Astrocyte (in vitro differentiated cells and primary cell): Measurements from ENCODE around the gene GALNT7. TPM values are rescaled to one million over a fixed set of nuclear protein-coding genes. Genes with fewer than 3 reads are reported as not detected.
"Not testable (repeated sequence)": the region's sequence is repeated elsewhere in the genome, so short reads cannot be mapped to it uniquely, and the experiment has no call there.

Source experiments
- DNase-seq: peaks from one replicate; pipeline ENCODE4 v3.0.0-alpha.2; 2010; ENCODE audit warnings: low read depth
- FAIRE-seq: peaks from 2 replicates; lab custom pipeline; 2011; peaks lifted over from hg19 to GRCh38; lab: Jason Lieb, UNC
- H2AFZ ChIP-seq: 2 replicates; pipeline ENCODE4 v1.6.0; 2012; ENCODE audit warnings: low read depth, low read length, inconsistent platforms
- H3K27ac ChIP-seq: 2 replicates; pipeline ENCODE4 v1.5.1; 2011; ENCODE audit warnings: low read depth, low read length, inconsistent platforms
- H3K27me3 ChIP-seq: 2 replicates; pipeline ENCODE4 v1.6.0; 2011; ENCODE audit warnings: low read length, inconsistent platforms; ENCODE audit not compliant: insufficient read depth
- H3K36me3 ChIP-seq: 2 replicates; pipeline ENCODE4 v1.5.1; 2011; ENCODE audit warnings: low read length, inconsistent platforms; ENCODE audit not compliant: insufficient read depth
- H3K4me1 ChIP-seq: 2 replicates; pipeline ENCODE4 v1.5.1; 2011; ENCODE audit warnings: low read length, inconsistent platforms; ENCODE audit not compliant: insufficient read depth
- H3K4me2 ChIP-seq: 2 replicates; pipeline ENCODE4 v1.6.0; 2012; ENCODE audit warnings: low read length, inconsistent platforms
- H3K4me3 ChIP-seq: 2 replicates; pipeline ENCODE4 v1.5.1; 2011; ENCODE audit warnings: low read depth, mild to moderate bottlenecking, low read length, inconsistent platforms; ENCODE audit not compliant: insufficient read depth
- H3K79me2 ChIP-seq: 2 replicates; pipeline ENCODE4 v1.6.0; 2012; ENCODE audit warnings: mild to moderate bottlenecking, low read length, inconsistent platforms; ENCODE audit not compliant: insufficient read depth
- H3K9ac ChIP-seq: 2 replicates; pipeline ENCODE4 v1.6.0; 2012; ENCODE audit warnings: mild to moderate bottlenecking, low read length, inconsistent platforms
- H3K9me3 ChIP-seq: 2 replicates; pipeline ENCODE4 v1.5.1; 2012; ENCODE audit warnings: low read depth, mild to moderate bottlenecking, low read length, inconsistent platforms; ENCODE audit not compliant: insufficient read depth
- H4K20me1 ChIP-seq: 2 replicates; pipeline ENCODE4 v1.6.0; 2012; ENCODE audit warnings: low read length, inconsistent platforms; ENCODE audit not compliant: insufficient read depth
- H3K27ac Mint-ChIP-seq: one replicate; pipeline ENCODE4 v1.8.0; 2021; ENCODE audit warnings: mild to moderate bottlenecking, mixed read lengths; ENCODE audit not compliant: unreplicated experiment
- H3K27me3 Mint-ChIP-seq: one replicate; pipeline ENCODE4 v1.8.0; 2021; ENCODE audit warnings: low read depth, mixed read lengths; ENCODE audit not compliant: unreplicated experiment
- H3K36me3 Mint-ChIP-seq: one replicate; pipeline ENCODE4 v1.8.0; 2021; ENCODE audit warnings: low read depth, mixed read lengths; ENCODE audit not compliant: unreplicated experiment
- H3K4me1 Mint-ChIP-seq: one replicate; pipeline ENCODE4 v1.8.0; 2021; ENCODE audit warnings: low read depth, mixed read lengths; ENCODE audit not compliant: unreplicated experiment
- H3K4me3 Mint-ChIP-seq: one replicate; pipeline ENCODE4 v1.8.0; 2021; ENCODE audit warnings: mild to moderate bottlenecking, moderate library complexity, mixed read lengths; ENCODE audit not compliant: unreplicated experiment
- H3K9me3 Mint-ChIP-seq: one replicate; pipeline ENCODE4 v1.8.0; 2021; ENCODE audit warnings: mild to moderate bottlenecking, mixed read lengths; ENCODE audit not compliant: unreplicated experiment
- CTCF ChIP-seq: IDR thresholded peaks from 2 replicates; pipeline ENCODE4 v1.5.1; 2011; ENCODE audit warnings: low read depth, mild to moderate bottlenecking, inconsistent platforms, low read length, moderate library complexity; ENCODE audit not compliant: insufficient read depth
- EZH2 ChIP-seq: IDR thresholded peaks from 2 replicates; pipeline ENCODE4 v1.6.1; 2012; ENCODE audit warnings: mild to moderate bottlenecking, low read length, inconsistent platforms; ENCODE audit not compliant: insufficient read depth
- total RNA-seq: library from RNA; stranded (reverse); gene quantifications from 2 replicates; pipeline ENCODE4 v1.2.1, GENCODE V29; 2021

Gene GALNT7
- total RNA-seq, 1 donor from 2014 or later: 97.6 TPM

- TF ChIP-seq CTCF (no peak), EZH2 (no peak)
- Histone ChIP-seq H3K9ac (peak overlapping the region; percentile 50), H3K27ac (peak overlapping the region; percentile 60), H2AFZ (no peak overlapping the region), H3K27me3 (no peaks in the 10 kb centered on the region), H3K79me2 (peaks cover 11% of the 10 kb centered on the region), H4K20me1 (peaks cover 4% of the 10 kb centered on the region), H3K4me2 (peak overlapping the region; percentile 64), H3K36me3 (no peaks in the 10 kb centered on the region), H3K4me1 (peaks cover 33% of the 10 kb centered on the region), H3K9me3 (no peaks in the 10 kb centered on the region), H3K4me3 (no peak overlapping the region)
- Mint-ChIP-seq H3K4me3 (no peak overlapping the region), H3K4me1 (peaks cover 36% of the 10 kb centered on the region), H3K27me3 (no peaks in the 10 kb centered on the region), H3K36me3 (no peaks in the 10 kb centered on the region), H3K27ac (peak overlapping the region; percentile 79), H3K9me3 (no peaks in the 10 kb centered on the region)
- DNase-seq: peak; percentile 85
- no peak for FAIRE-seq
Measured at GRCh38 chr4:173218411-173219125, 50.0 kb downstream of the GALNT7 start.

DNA sequence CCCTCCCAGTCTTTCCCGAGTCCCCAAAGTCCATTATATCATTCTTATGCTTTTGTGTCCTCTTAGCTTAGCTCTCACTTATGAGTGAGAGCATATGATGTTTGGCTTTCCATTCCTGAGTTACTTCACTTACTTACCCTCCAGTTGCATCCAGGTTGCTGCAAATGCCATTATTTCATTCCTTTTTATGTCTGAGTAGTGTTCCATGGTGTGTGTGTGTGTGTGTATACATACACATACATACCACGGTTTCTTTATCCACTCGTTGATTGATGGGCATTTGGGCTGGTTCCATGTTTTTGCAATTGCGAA lies 50.5 kb downstream of the GALNT7 start:
- not testable (repeated sequence) for DNase-seq, H3K9me3 ChIP-seq, H3K9me3 Mint-ChIP-seq, H3K36me3 ChIP-seq, H3K4me3 ChIP-seq, H3K4me3 Mint-ChIP-seq, H3K27me3 Mint-ChIP-seq, H2AFZ ChIP-seq, H3K27me3 ChIP-seq, H4K20me1 ChIP-seq, H3K36me3 Mint-ChIP-seq
- Histone ChIP-seq H3K27ac (peak overlapping the region; percentile 60), H3K9ac (peak overlapping the region; percentile 50), H3K4me1 (peaks cover 30% of the 10 kb centered on the region), H3K4me2 (peak overlapping the region; percentile 64), H3K79me2 (peaks cover 11% of the 10 kb centered on the region)
- Mint-ChIP-seq H3K27ac (peak overlapping the region; percentile 79), H3K4me1 (peaks cover 36% of the 10 kb centered on the region)
- FAIRE-seq: peak; percentile 59

DNA sequence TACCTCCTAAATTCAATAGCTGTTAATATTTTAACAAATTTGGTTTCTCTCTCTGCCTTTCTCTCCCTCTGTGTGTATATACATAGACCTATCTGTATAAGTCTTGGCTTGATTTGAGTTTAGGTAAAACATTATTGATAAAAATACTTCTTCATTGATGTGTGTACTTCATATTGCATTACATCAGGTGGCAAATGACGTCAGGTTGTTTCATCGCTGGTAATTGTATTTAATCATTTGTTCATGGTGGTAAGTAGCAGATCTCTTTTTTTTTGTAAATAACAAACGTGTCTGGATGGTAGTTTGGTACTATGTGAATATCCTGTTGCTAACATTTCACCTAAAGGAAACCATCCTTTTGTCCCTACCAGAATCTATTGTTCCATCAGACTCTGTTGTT lies 55.1 kb downstream of the GALNT7 start:
- peaks cover 22% of the 10 kb centered on the region for H3K4me1 Mint-ChIP-seq
- H3K4me1 ChIP-seq: peaks cover 9% of the 10 kb centered on the region
- H3K4me3 ChIP-seq: no peak overlapping the region
- H3K27ac Mint-ChIP-seq: no peak overlapping the region
- H3K79me2 ChIP-seq: peaks cover 6% of the 10 kb centered on the region
- H3K4me2 ChIP-seq: no peak overlapping the region
- H3K36me3 Mint-ChIP-seq: no peaks in the 10 kb centered on the region
- no peaks in the 10 kb centered on the region for H3K27me3 Mint-ChIP-seq
- H4K20me1 ChIP-seq: peaks cover 4% of the 10 kb centered on the region
- H3K27me3 ChIP-seq: no peaks in the 10 kb centered on the region
- no peak overlapping the region for H3K27ac ChIP-seq
- no peaks in the 10 kb centered on the region for H3K9me3 ChIP-seq
- FAIRE-seq (no peak), DNase-seq (no peak)
- no peak overlapping the region for H3K9ac ChIP-seq
- H3K4me3 Mint-ChIP-seq: no peak overlapping the region
- peaks cover 3% of the 10 kb centered on the region for H3K36me3 ChIP-seq
- no peak for TF ChIP-seq EZH2
- no peak for TF ChIP-seq CTCF
- H2AFZ ChIP-seq: no peak overlapping the region
- no peaks in the 10 kb centered on the region for H3K9me3 Mint-ChIP-seq
